Activated T-helper 1 cell treated with anti-CD3 and anti-CD28 coated beads, Interleukin-12 subunit alpha, Interleukin-12 subunit beta, Interleukin-2, Interleukin-4 antibody, amounts not matched to agents 30 ng/mL and 10 ng/mL and 1 ng/mL, durations not matched to agents 14 hours and 24 hours and 36 hours (primary cell): ENCODE measurements around the gene ERG28. TPM values are rescaled to one million over a fixed set of nuclear protein-coding genes. Genes with fewer than 3 reads are reported as not detected.
A peak's percentile ranks its signal among the peaks of the same experiment; 100 is the strongest.

ENCODE experiments used
- DNase-seq: peaks from one replicate; pipeline ENCODE4 v3.0.0; 2021; ENCODE audit warnings: low spot score
- H3K27ac Mint-ChIP-seq: one replicate; pipeline ENCODE4 v1.8.0; 2021; ENCODE audit warnings: mild to moderate bottlenecking, mixed read lengths
- H3K27me3 Mint-ChIP-seq: one replicate; pipeline ENCODE4 v1.8.0; 2022; ENCODE audit warnings: mild to moderate bottlenecking, moderate library complexity, mixed read lengths; ENCODE audit not compliant: insufficient read depth
- H3K36me3 Mint-ChIP-seq: one replicate; pipeline ENCODE4 v1.8.0; 2021; ENCODE audit warnings: low read depth, mixed read lengths
- H3K4me1 Mint-ChIP-seq: one replicate; pipeline ENCODE4 v1.8.0; 2021; ENCODE audit warnings: low read depth, mixed read lengths
- H3K4me3 Mint-ChIP-seq: one replicate; pipeline ENCODE4 v1.8.0; 2021; ENCODE audit warnings: mild to moderate bottlenecking, moderate library complexity, mixed read lengths
- H3K9me3 Mint-ChIP-seq: one replicate; pipeline ENCODE4 v1.8.0; 2021; ENCODE audit warnings: mixed read lengths
- intact Hi-C: fragments of 100-400 bp; cut with micrococcal nuclease; formaldehyde crosslinking; loops from one replicate; pipeline ENCODE4 v1.15.1; 2024
- total RNA-seq: library from RNA; stranded (reverse); gene quantifications from 2 replicates; pipeline ENCODE4 v1.2.3, GENCODE V29; 2022

Gene ERG28
- total RNA-seq, 1 donor from 2014 or later: 17.5 TPM

DNA sequence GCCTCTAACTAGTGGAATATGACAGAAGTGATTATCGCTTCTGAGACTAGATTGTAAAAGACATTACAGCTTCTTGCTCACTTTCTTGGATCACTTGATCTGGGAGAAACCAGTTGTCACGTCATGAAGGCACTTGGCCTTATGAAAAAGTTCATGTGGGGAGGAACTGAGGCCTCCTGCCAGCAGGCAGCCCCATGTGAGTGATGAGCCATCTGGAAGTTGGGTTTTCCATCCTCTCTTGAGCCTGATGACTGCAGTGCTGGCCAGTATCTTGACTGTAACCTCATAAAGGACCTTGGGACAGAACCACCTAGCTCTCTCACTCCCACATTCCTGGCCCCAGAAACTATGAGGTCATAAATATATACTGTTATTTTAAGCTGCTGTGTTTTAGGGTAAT is 28.3 kb upstream of the ERG28 start:
- peaks cover 19% of the 10 kb centered on the region for H3K36me3 Mint-ChIP-seq
- no peaks in the 10 kb centered on the region for H3K27me3 Mint-ChIP-seq
- H3K4me3 Mint-ChIP-seq: no peak overlapping the region
- no peak for DNase-seq
- H3K4me1 Mint-ChIP-seq: peaks cover 12% of the 10 kb centered on the region
- H3K27ac Mint-ChIP-seq: no peak overlapping the region
- no peaks in the 10 kb centered on the region for H3K9me3 Mint-ChIP-seq
- intact Hi-C loops: no loop called here

DNA sequence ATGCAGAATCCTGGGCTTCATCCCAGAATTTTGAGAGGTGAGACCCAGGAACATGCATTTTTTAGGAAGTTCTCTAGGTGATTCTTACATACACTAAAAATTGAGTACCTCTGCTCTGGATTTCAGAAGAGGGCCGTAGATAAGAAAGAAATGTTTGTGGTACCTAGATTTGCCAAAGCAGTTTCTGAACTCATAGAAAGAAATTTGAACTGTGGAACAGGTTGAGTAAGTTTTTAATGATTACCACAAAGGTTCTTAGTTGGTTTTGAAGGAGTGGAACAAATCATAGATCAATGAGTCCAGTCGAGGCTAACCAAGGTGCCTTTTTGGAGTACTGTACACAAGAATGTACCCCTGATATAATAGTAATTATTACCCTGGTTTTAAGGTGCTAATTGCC is 25.2 kb upstream of the ERG28 start:
- intact Hi-C loops: no loop called here
- Mint-ChIP-seq H3K27me3 (no peaks in the 10 kb centered on the region), H3K27ac (no peak overlapping the region), H3K4me3 (no peak overlapping the region), H3K9me3 (no peaks in the 10 kb centered on the region), H3K4me1 (peaks cover 12% of the 10 kb centered on the region), H3K36me3 (peaks cover 15% of the 10 kb centered on the region)
- DNase-seq: no peak

DNA sequence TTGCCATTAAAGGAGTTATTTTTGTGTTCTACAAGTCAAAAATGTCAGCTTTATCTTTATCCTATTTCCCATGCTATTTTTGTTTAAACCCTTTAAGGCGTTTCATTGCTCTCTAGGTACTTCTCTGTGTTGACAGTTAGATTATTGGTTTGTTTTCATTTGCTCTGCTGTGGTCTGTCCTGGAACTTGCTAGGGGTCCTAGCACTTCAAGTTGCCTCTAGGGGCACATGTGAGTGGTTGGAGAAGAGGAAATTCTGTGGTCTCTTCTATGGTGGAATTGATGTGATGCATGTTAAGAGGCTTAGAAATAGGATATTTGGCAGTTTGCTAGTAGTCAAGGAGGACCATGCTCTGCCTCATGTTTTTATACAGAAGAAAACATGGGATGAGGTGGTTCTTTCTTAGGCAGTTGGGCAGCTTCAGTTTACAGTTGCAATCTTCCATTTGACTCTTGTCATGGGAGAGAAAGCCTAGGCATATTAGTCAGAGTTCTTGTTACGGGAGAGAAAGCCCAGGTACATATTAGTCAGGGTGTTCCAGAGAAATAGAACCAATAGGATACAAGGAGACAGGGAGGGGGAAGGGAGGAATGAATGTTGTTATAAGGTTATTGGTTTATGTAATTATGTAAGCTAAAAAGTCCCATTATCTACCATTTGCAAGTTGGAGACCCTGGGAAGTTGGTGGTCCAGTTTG is 14.7 kb upstream of the ERG28 start:
- no peak for DNase-seq
- peaks cover 8% of the 10 kb centered on the region for H3K4me1 Mint-ChIP-seq
- no peaks in the 10 kb centered on the region for H3K9me3 Mint-ChIP-seq
- no peak overlapping the region for H3K4me3 Mint-ChIP-seq
- H3K27me3 Mint-ChIP-seq: no peaks in the 10 kb centered on the region
- no peak overlapping the region for H3K27ac Mint-ChIP-seq
- intact Hi-C loops: no loop called here
- H3K36me3 Mint-ChIP-seq: peaks cover 23% of the 10 kb centered on the region

DNA sequence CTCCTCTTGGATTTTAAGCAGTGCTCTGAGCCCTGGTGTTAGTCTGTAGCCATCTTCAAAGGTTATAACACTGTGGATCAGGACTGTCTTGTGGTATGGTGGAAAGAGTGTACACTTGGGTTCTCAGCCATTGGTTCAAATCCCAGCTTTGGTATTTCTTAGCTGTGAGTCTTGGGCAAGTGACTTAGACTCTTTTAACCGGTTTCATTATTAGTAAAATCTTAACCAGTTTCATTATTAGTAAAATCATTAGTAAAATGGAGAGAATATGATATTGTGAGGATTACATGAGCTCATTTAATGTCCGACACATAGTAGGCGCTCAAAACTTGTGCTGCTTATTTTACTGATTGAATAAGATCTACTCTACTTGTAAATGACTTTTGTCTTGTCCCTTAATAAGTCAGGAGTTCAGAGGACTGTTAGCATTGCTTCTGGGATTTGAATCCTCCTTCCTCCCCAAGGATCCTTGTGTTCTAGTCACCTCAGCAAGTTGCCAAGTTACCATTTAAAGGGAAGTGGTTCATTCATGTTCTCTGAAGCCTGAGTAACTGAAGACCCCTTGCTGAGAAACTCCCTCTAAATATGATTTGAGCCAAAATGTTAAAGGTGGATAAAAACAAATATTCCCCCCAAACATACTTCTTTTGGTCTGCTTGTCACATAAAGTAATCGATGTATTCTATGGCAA is 12.8 kb upstream of the ERG28 start:
- peaks cover 38% of the 10 kb centered on the region for H3K36me3 Mint-ChIP-seq
- DNase-seq: no peak

DNA sequence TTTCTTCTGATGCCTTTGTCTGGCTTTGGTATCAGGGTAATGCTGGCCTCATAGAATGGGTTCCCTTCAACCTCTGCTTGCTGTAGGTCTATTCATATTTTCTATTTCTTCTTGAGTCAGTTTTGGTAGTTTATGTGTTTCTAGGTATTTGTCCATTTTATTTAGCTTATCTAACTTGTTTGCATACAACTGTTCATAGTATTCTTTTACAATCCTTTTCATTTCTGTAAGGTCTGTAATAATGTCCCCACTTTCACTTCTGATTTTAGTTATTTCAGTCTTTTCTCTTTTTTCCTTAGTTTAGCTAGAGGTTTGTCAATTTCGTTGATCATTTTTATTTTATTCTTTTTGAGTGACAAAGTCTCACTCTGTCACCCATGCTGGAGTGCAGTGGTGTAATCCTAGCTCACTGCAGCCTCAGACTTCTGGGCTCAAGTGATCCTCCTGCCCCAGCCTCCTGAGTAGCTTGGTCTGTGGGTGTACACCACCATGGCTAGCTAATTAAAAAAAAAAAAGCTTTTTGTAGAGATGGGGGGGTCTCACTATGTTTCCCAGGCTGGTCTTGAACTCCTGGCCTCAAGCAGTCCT is 12.0 kb upstream of the ERG28 start:
- Mint-ChIP-seq H3K4me3 (no peak overlapping the region), H3K36me3 (peaks cover 34% of the 10 kb centered on the region), H3K9me3 (no peaks in the 10 kb centered on the region), H3K27me3 (no peaks in the 10 kb centered on the region), H3K27ac (no peak overlapping the region), H3K4me1 (peaks cover 8% of the 10 kb centered on the region)
- no peak for DNase-seq
- intact Hi-C loops: loop anchor here (1.0 kb wide), 1 partner anchor 15 kb away; no protein-coding TSS in a partner anchor

More for the DNA sequence above, 12.8 kb upstream of the ERG28 start:
- Mint-ChIP-seq H3K27ac (no peak overlapping the region), H3K27me3 (no peaks in the 10 kb centered on the region), H3K9me3 (no peaks in the 10 kb centered on the region), H3K4me1 (peaks cover 8% of the 10 kb centered on the region), H3K4me3 (no peak overlapping the region)
- intact Hi-C loops: loop anchor here (1.0 kb wide), 1 partner anchor 14 kb away; no protein-coding TSS in a partner anchor

DNA sequence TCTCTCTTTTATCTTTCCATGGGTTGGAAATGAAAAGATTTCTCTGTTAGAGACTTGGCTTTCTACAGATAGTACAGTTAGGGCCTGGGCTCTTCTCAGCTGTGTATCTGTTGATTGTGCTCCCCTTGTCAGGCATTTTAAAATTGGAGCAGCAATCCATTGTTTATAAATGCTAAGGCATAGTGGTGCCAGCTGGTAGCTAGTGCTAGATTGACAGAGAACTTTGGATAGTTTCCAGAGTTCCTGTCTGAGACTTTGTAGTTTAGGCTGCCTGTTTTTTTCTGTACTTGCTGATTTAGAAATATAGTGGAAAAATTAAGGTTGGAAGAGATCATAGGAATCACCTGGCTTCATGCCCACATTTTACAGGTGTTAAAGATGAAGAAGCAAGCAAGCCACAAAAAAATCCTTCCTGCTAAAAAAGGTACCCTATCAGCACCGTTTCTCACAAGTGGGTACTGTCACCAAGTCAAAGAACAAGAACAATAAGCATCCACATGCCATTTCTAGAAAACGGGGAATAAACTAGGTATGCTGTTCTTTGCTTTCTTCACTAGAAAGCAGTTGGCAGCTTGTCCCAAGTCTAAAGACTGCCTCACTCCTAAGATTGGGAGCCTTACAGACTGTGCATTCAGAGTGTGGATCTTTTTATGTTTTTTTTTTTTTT is 6.6 kb upstream of the ERG28 start:
- Mint-ChIP-seq H3K27me3 (no peaks in the 10 kb centered on the region), H3K27ac (no peak overlapping the region), H3K4me3 (no peak overlapping the region), H3K9me3 (no peaks in the 10 kb centered on the region), H3K36me3 (peaks cover 37% of the 10 kb centered on the region), H3K4me1 (peaks cover 13% of the 10 kb centered on the region)
- no peak for DNase-seq
- intact Hi-C loops: no loop called here

DNA sequence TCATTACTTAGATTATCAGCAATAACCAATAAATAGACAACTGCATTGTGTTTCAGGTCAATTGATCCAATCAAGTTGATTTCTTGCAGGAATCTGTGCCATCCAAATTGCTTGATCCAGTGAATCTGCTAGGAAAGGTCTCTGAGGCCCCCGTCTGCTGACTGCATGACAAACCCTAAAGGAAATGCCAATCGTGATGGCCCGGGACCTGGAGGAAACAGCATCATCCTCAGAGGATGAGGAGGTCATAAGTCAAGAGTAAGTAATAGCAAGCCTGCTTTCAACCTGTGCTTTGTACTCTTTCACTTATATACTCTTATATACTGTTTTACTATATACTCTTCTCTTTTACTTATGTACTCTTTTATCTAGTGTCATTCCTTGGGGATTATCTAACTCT is 2.3 kb upstream of the ERG28 start:
- Mint-ChIP-seq H3K9me3 (no peaks in the 10 kb centered on the region), H3K36me3 (peaks cover 15% of the 10 kb centered on the region)
- intact Hi-C loops: loop anchor here (5.0 kb wide), 1 partner anchor 489 kb away; the partner anchor contains the start of gene GPATCH2L

DNA sequence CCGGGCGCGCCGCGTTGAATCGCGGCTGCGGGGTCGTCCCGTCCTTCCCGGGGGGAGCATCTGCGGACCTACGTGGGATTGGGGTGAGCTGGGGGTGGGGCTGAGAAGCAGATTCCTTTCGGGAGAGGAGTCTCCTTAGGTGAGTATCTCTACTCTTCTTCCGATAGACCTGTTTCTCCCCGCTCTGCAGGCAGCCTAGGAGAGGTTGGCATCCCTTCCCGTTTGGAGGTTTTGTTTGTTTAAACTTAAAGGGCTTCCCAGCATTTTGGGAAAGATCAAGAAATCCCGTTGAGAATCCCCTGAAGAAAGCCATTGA is 781 bp upstream of the ERG28 start:
- no peak for DNase-seq
- H3K4me1 Mint-ChIP-seq: peaks cover 38% of the 10 kb centered on the region
- no peaks in the 10 kb centered on the region for H3K9me3 Mint-ChIP-seq
- H3K4me3 Mint-ChIP-seq: peak overlapping the region; percentile 100
- intact Hi-C loops: loop anchor here (1.0 to 5.0 kb wide), 7 partner anchors 139 to 1169 kb away; partner anchors contain the start of genes AREL1, BATF, FCF1 and GPATCH2L
- H3K36me3 Mint-ChIP-seq: peaks cover 12% of the 10 kb centered on the region
- peak overlapping the region; percentile 94 for H3K27ac Mint-ChIP-seq
- H3K27me3 Mint-ChIP-seq: no peaks in the 10 kb centered on the region

More for the DNA sequence above, 2.3 kb upstream of the ERG28 start:
- no peak for DNase-seq
- Mint-ChIP-seq H3K27me3 (no peaks in the 10 kb centered on the region), H3K4me1 (peaks cover 36% of the 10 kb centered on the region), H3K27ac (no peak overlapping the region), H3K4me3 (peak overlapping the region; percentile 68)

DNA sequence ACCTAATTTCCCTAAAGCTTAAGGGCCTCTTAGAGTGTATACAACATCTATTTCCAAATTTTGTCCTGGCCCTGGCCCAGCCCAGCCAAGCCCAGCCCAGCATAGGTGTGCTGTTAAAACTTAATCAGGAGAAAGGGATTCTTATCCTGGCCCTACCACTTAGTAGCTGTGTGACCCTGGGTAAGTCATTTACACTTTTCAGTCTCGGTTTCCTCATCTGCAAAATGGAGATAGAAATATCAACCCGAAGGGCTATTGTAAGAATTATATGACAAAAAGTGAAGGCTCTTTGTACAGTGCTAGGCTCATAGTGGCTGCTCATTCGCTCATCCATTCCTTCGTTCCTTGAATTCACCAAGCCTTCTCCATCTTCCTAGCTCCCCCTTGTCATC is 442 bp downstream of the ERG28 start:
- no peak for DNase-seq
- Mint-ChIP-seq H3K4me3 (peak overlapping the region; percentile 100), H3K27ac (peak overlapping the region; percentile 94), H3K27me3 (no peaks in the 10 kb centered on the region), H3K9me3 (no peaks in the 10 kb centered on the region), H3K4me1 (peaks cover 38% of the 10 kb centered on the region), H3K36me3 (peaks cover 7% of the 10 kb centered on the region)
- intact Hi-C loops: loop anchor here (1.0 to 5.0 kb wide), 7 partner anchors 117 to 1167 kb away; partner anchors contain the start of genes AREL1, FCF1, GPATCH2L and IFT43

DNA sequence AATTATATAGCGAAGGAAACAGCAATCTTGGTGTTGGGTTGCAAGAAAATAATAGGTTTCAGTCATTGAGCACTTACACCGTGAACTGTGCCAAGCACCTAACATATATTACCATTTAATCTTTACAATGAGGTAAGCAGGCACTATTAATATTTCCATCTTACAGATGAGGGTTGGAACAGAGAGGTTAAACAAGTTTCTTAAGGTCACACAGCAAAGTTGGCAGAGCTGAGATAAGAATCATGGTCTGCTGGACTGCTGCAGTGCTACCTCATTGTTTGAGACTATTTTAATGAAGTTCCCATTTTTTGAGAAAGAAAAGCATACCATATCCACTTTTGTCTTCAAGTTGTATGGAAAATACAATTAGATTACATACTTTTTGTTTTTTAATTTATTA is 1.7 kb downstream of the ERG28 start:
- intact Hi-C loops: no loop called here
- Mint-ChIP-seq H3K27me3 (no peaks in the 10 kb centered on the region), H3K9me3 (no peaks in the 10 kb centered on the region), H3K36me3 (peaks cover 13% of the 10 kb centered on the region), H3K4me1 (peaks cover 40% of the 10 kb centered on the region), H3K27ac (no peak overlapping the region), H3K4me3 (no peak overlapping the region)
- DNase-seq: no peak

DNA sequence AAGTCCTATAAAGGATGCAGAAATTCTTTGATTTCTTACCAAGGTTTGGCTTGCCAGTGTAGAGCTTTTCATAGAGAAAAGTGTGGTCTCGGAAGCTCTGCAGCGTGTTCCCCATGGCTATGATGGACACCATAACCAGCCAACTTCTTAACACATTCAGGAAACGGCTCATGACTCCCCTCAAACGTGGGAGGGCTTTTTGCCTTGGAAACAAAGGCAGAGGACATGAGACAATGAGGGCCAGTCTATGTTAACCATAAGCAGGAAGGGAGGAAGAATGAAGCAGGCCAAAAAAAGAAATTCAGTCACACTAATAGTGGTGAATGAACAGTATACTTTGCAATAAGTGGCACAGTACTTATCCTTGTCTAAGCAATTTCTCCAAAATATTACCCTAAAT is 3.3 kb downstream of the ERG28 start:
- Mint-ChIP-seq H3K36me3 (peaks cover 9% of the 10 kb centered on the region), H3K4me3 (no peak overlapping the region), H3K27me3 (no peaks in the 10 kb centered on the region), H3K9me3 (no peaks in the 10 kb centered on the region), H3K27ac (no peak overlapping the region), H3K4me1 (peaks cover 34% of the 10 kb centered on the region)
- no peak for DNase-seq
- intact Hi-C loops: no loop called here

DNA sequence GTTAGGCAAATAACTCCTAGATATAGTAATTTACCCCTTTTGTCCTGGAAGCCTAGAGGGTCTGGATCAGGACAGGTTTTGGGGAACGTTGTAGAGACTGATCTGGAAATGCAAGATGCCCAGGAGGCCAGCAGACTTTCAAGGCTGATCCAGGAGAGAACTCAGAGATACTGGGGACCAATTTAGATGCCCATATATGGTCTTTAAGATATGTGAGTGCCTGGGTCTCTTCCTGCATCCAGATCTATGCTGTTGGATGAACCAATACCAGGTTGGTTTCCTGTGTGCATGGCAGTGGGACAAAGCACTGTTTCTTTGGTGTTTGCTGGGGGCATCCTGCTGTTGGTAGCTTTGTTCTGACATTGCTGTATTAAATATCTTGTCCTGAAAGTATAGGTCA is 5.4 kb downstream of the ERG28 start:
- Mint-ChIP-seq H3K27ac (no peak overlapping the region), H3K27me3 (no peaks in the 10 kb centered on the region), H3K36me3 (peaks cover 24% of the 10 kb centered on the region), H3K4me3 (no peak overlapping the region), H3K4me1 (peaks cover 27% of the 10 kb centered on the region), H3K9me3 (no peaks in the 10 kb centered on the region)
- no peak for DNase-seq
- intact Hi-C loops: no loop called here
